ENCODE results near the gene STAB1. TPM values are rescaled to one million over a fixed set of nuclear protein-coding genes. Genes with fewer than 3 reads are reported as not detected.

The STAB1 gene
- total and polyA plus RNA-seq, 2 donors (not counting 1 experiment from before 2014, with no cell fraction given): under 0.01 to 0.09 TPM

- peak; percentile 29 to 55 for DNase-seq (ENCODE audit: low read depth in 2 of 2)
- no peaks in the 10 kb centered on the region for H3K4me1 ChIP-seq (ENCODE audit: control insufficient read depth, extremely low read depth, insufficient read depth, low read length)
- H2AFZ ChIP-seq (ENCODE audit: low read length): no peak overlapping the region
These were observed 48.3 kb upstream of the STAB1 start for GRCh38 chr3:52446631-52447511.

DNA sequence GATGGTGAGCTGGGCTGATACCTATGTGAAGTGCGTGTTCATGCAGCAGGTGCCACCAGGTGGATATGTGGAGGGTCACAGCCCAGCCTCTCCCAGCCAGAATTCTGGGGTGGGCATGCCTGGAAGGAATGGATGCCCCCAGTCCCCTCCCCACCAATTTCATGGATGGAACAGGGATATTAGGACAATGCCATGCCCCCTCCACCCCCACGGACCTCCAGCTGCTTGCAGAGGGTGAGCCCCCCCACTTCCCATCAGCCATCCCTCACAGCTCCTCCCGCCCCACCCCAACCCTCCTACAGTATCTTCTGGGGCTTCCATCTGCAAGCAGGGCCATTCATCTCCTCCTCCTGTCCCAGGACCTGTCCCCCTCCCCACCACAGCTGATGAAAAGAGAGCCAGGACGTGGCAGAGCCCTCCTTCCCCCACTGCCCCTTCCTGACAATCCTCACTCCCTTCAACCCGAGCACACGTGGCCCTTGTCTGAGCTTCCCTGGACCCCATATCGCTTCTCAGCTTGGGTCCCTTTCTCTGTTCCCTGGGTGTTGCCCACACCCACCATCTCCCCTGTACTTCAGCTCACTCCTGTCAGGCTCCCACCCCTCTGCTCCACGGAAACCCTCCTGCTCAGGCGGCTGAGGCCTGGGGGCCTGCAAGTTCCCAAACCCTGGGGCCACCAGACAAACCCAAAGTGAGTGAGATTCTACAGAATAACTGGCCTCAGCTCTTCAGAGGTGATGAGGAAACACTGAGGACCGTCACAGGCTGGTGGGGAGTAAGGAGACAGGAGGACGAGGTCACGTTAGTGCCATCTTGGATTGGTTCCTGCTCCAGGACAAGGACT lies 47.4 kb upstream of the STAB1 start:
- no peaks in the 10 kb centered on the region for H3K27me3 ChIP-seq (ENCODE audit: control insufficient read depth, insufficient read depth, low read length)
- H3K9me3 ChIP-seq (ENCODE audit: control insufficient read depth, insufficient read depth, low read depth, low read length): no peaks in the 10 kb centered on the region
- H3K4me2 ChIP-seq (ENCODE audit: extremely low read depth, insufficient read depth, low read length): no peak overlapping the region
- H3K27ac ChIP-seq (ENCODE audit: insufficient read depth, low read length): no peak overlapping the region
- TF ChIP-seq EZH2 (IDR thresholded peaks at IDR 0.05; ENCODE audit: low read length, missing control alignments): no peak
- no peak for TF ChIP-seq CTCF (conservative IDR thresholded peaks at IDR 0.05 in 1 of 2, IDR thresholded peaks at IDR 0.05 in 1 of 2; ENCODE audit: low read depth in 1 of 2, low read length in 2 of 2)
- H2AFZ ChIP-seq (ENCODE audit: low read length): no peak overlapping the region
- no peaks in the 10 kb centered on the region for H3K4me1 ChIP-seq (ENCODE audit: control insufficient read depth, extremely low read depth, insufficient read depth, low read length)
- H3K9ac ChIP-seq (ENCODE audit: insufficient read depth, low read length): no peak overlapping the region
- no peaks in the 10 kb centered on the region for H3K79me2 ChIP-seq (ENCODE audit: control insufficient read depth, insufficient read depth, low read length)
- H3K4me3 ChIP-seq (replicated peaks in 1 of 4; ENCODE audit: control extremely low read depth in 1 of 4, insufficient read depth in 1 of 4, low read depth in 3 of 4, low read length in 4 of 4): no peak overlapping the region
- DNase-seq (ENCODE audit: low read depth in 2 of 2): no peak
- no peaks in the 10 kb centered on the region for H4K20me1 ChIP-seq (ENCODE audit: control insufficient read depth, extremely low read depth, insufficient read depth, low read length)
- H3K36me3 ChIP-seq (ENCODE audit: control insufficient read depth, insufficient read depth, low read length): no peaks in the 10 kb centered on the region

More at GRCh38 chr3:52446631-52447511, 48.3 kb upstream of the STAB1 start:
- H3K4me2 ChIP-seq (ENCODE audit: extremely low read depth, insufficient read depth, low read length): no peak overlapping the region
- H3K4me3 ChIP-seq (replicated peaks in 1 of 4; ENCODE audit: control extremely low read depth in 1 of 4, insufficient read depth in 1 of 4, low read depth in 3 of 4, low read length in 4 of 4): no peak overlapping the region
- no peak overlapping the region for H3K9ac ChIP-seq (ENCODE audit: insufficient read depth, low read length)
- H3K36me3 ChIP-seq (ENCODE audit: control insufficient read depth, insufficient read depth, low read length): no peaks in the 10 kb centered on the region
- no peak overlapping the region for H3K27ac ChIP-seq (ENCODE audit: insufficient read depth, low read length)
- no peaks in the 10 kb centered on the region for H3K9me3 ChIP-seq (ENCODE audit: control insufficient read depth, insufficient read depth, low read depth, low read length)
- TF ChIP-seq EZH2 (IDR thresholded peaks at IDR 0.05; ENCODE audit: low read length, missing control alignments): no peak
- TF ChIP-seq CTCF (conservative IDR thresholded peaks at IDR 0.05 in 1 of 2, IDR thresholded peaks at IDR 0.05 in 1 of 2; ENCODE audit: low read depth in 1 of 2, low read length in 2 of 2): peak; percentile 100
- H3K27me3 ChIP-seq (ENCODE audit: control insufficient read depth, insufficient read depth, low read length): no peaks in the 10 kb centered on the region
- no peaks in the 10 kb centered on the region for H3K79me2 ChIP-seq (ENCODE audit: control insufficient read depth, insufficient read depth, low read length)
- H4K20me1 ChIP-seq (ENCODE audit: control insufficient read depth, extremely low read depth, insufficient read depth, low read length): no peaks in the 10 kb centered on the region
